PFSK-1 (cell line): ENCODE measurements around the gene KIAA0825.

Experiments
- FOXP2 ChIP-seq: optimal IDR thresholded peaks from 2 replicates; pipeline ENCODE3; 2011; ENCODE audit warnings: borderline replicate concordance, control low read depth, inconsistent platforms; ENCODE audit not compliant: insufficient read depth; ENCODE audit errors: extremely low read length, extremely low read depth
- POLR2AphosphoS5 ChIP-seq: IDR thresholded peaks from 2 replicates; pipeline ENCODE4 v1.6.1; 2012; ENCODE audit warnings: low read depth, mild to moderate bottlenecking, control low read depth, low read length, moderate library complexity
- REST ChIP-seq, 2 experiments: IDR thresholded peaks; 2 replicates each; pipeline versions ENCODE4 v1.6.1 to v1.8.0; 2011 to 2012; ENCODE audit warnings: low read depth in 2 of 2, low read length in 2 of 2, control low read depth in 1 of 2, inconsistent platforms in 1 of 2, mild to moderate bottlenecking in 1 of 2, moderate library complexity in 1 of 2; ENCODE audit not compliant: insufficient read depth in 1 of 2
- SIN3A ChIP-seq: IDR thresholded peaks from 2 replicates; pipeline ENCODE4 v1.6.1; 2012; ENCODE audit warnings: mild to moderate bottlenecking, low read length, moderate library complexity, borderline replicate concordance; ENCODE audit not compliant: insufficient read depth
- TAF1 ChIP-seq: IDR thresholded peaks from 2 replicates; pipeline ENCODE4 v1.6.1; 2012; ENCODE audit warnings: low read length, control low read depth, borderline replicate concordance; ENCODE audit not compliant: insufficient read depth

Gene KIAA0825

GRCh38 chr5:94375801-94376200 is 242.6 kb downstream of the KIAA0825 start:
- no peak for TF ChIP-seq REST (IDR thresholded peaks at IDR 0.05; ENCODE audit: insufficient read depth in 1 of 2, low read depth in 2 of 2, low read length in 2 of 2)
- TF ChIP-seq TAF1, result no peak

- TF ChIP-seq FOXP2, result no peak
- TF ChIP-seq SIN3A, result no peak
- no peak for TF ChIP-seq POLR2AphosphoS5
- TF ChIP-seq TAF1, result no peak
- TF ChIP-seq REST (IDR thresholded peaks at IDR 0.05; ENCODE audit: insufficient read depth in 1 of 2, low read depth in 2 of 2, low read length in 2 of 2), result no peak
Measured at GRCh38 chr5:94374336-94374735, 244.1 kb downstream of the KIAA0825 start.

- TF ChIP-seq FOXP2 (no peak), TAF1 (no peak), REST (IDR thresholded peaks at IDR 0.05; ENCODE audit: insufficient read depth in 1 of 2, low read depth in 2 of 2, low read length in 2 of 2) (no peak), SIN3A (no peak), POLR2AphosphoS5 (no peak)
Measured at GRCh38 chr5:94367900-94368299, 250.5 kb downstream of the KIAA0825 start.

- TF ChIP-seq REST (IDR thresholded peaks at IDR 0.05; ENCODE audit: insufficient read depth in 1 of 2, low read depth in 2 of 2, low read length in 2 of 2) (no peak), POLR2AphosphoS5 (no peak), SIN3A (no peak), TAF1 (no peak), FOXP2 (no peak)
Measured at GRCh38 chr5:94366811-94367210, 251.6 kb downstream of the KIAA0825 start.

GRCh38 chr5:94362857-94363256 is 255.5 kb downstream of the KIAA0825 start:
- TF ChIP-seq FOXP2, result no peak
- no peak for TF ChIP-seq POLR2AphosphoS5
- TF ChIP-seq SIN3A, result no peak
- no peak for TF ChIP-seq REST (IDR thresholded peaks at IDR 0.05; ENCODE audit: insufficient read depth in 1 of 2, low read depth in 2 of 2, low read length in 2 of 2)
- no peak for TF ChIP-seq TAF1
